DMS53 treated with DMSO at 0.1 percent for 48 hours (cell line): ENCODE data around the gene CES2.
A peak's percentile ranks its signal among the peaks of the same experiment; 100 is the strongest.
"Not testable (repeated sequence)": the region's sequence is repeated elsewhere in the genome, so short reads cannot be mapped to it uniquely, and the experiment has no call there.

Experiments used
- DNase-seq: peaks from one replicate; lab custom pipeline; 2025; ENCODE audit not compliant: unreplicated experiment; lab: John Stamatoyannopoulos, UW

The CES2 gene

DNA sequence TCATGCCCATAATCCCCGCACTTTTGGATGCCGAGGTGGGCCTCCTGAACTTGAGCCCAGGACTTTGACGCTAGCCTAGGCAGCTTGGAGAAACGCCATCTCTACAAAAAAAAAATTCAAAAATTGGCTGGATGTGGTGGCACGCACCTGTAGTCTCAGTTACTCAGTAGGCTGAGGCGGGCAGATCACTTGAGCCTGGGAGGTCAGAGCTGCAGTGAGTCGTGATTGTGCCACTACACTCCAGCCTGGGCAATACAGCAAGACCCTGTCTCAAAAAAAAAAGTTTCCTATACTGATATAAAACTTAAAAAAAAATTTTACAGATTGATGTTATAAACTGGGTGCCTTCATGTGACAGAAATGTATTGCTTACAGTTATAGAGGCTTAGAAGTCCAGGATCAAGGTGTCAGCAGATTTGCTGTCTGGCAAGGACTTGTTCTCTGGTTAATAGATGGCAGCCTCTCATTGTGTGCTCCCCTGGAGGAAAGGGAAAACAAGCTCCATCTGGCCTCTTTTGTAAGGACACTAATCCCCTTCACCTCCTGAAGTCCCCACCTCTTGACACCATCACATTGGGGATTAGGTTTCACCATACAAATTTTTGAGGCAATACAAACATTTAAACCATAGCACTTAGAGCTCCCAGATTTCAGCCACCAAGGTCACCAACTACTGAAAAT, 17.3 kb downstream of the CES2 start:
- DNase-seq: no peak

GRCh38 chr16:66953462-66954096, 18.3 kb downstream of the CES2 start:
- no peak for DNase-seq

DNA sequence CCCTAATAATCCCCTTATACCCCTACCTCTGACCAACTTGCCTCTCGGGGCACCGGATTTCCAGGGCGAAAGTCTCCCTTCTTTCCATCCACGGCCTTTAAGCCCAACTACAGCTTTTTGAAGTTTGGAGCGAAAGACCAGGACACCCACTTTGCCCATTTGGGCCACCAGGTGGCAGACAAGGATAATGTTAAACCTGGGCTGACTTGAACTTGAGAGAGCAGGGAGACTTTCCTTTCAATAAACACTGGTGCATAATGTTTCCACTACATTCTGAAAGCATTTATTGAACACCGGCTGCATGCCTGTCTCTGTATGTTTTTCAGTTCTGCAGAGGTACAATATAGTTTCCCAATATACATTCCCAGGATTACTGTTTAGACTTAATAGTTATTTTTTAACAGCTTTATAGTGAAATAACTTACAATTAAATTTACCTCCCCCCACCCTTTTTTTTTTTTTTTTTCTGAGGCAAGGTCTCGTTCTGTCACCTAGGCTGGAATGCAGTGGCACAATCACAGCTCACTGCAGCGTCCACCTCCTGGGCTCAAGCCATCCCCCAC, 18.9 kb downstream of the CES2 start:
- DNase-seq: peak; percentile 48

GRCh38 chr16:66955363-66956153, 20.2 kb downstream of the CES2 start:
- not testable (repeated sequence) for DNase-seq

GRCh38 chr16:66956154-66956457, 20.8 kb downstream of the CES2 start:
- not testable (repeated sequence) for DNase-seq

DNA sequence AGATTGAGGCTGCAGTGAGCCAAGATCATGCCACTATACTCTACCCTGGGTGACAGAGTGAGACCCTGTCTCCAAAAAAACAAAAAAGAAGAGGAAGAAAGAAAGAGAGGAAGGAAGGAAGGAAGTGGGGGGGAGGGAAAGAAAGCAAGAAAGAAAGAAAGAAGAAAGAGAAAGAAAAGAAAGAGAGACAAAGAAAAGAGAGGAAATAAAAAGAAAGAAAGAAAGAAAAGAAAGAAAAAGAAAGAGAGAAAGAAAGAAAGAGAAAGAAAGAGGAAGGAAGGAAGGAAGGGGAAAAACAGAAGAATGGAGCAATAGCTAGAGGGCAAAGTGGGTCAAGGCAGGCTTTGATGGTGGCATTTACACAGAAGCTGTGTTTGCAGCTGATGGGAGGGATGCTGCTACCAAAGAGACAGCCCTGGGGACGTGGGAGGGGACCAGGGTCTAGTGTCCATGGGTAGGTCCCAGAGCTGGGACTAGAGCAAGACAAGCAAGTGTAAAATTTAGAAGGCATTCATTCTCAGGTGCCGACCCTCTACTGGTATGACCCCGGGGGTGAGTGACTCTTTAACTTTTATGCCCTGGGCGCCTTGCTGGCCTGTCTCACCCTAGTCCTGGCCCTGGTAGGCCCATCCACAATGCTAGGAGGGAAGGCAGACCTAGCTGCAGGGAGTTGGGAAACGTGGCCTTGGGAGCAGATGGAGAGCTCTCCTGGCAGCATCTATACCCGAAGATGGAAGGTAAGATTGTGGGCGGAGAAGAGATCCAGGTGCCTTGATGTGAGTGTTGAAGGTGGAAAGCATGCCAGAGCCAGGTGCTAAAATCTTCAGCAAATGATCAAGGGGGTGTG, 23.8 kb downstream of the CES2 start:
- DNase-seq: no peak

DNA sequence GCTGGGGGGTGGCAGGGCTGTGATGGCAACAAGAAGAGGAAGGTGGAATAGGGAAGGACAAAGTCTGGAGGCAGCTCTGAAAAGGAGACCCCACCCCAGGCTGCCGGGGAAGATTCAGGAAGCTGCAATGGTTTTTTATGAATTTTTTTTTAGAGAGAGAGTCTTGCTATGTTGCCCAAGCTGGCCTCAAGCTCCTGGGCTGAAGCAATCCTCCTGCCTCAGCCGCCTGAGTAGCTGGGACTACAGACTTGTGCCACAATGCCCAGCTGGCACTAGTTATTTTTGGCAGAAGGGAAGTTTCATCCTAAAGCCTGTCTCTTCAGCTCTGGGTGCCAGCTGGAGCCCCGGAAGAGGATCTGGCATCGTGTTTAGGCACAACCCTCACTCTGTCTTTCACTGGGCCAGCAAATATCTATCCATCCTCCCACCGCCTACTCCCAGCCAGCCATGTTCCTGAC, 24.4 kb downstream of the CES2 start:
- no peak for DNase-seq

DNA sequence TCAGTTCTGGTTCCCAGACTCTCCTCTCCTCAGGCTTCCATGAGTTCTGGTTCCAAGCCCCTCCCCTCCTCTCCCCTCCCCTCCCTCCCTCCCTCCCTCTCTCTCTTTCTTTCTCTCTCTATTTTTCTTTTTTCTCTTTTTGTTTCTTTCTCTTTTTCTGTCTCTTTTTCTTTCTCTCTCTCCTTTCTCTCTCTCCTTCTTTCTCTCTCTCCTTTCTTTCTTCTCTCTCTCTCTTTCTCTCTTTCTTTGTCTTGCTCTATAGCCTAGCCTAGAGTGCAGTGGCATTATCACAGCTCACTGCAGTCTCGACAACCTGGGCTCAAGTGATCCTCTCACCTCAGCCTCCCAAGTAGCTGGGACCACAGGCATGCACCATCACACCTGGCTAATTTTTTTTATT, 25.0 kb downstream of the CES2 start:
- no peak for DNase-seq

DNA sequence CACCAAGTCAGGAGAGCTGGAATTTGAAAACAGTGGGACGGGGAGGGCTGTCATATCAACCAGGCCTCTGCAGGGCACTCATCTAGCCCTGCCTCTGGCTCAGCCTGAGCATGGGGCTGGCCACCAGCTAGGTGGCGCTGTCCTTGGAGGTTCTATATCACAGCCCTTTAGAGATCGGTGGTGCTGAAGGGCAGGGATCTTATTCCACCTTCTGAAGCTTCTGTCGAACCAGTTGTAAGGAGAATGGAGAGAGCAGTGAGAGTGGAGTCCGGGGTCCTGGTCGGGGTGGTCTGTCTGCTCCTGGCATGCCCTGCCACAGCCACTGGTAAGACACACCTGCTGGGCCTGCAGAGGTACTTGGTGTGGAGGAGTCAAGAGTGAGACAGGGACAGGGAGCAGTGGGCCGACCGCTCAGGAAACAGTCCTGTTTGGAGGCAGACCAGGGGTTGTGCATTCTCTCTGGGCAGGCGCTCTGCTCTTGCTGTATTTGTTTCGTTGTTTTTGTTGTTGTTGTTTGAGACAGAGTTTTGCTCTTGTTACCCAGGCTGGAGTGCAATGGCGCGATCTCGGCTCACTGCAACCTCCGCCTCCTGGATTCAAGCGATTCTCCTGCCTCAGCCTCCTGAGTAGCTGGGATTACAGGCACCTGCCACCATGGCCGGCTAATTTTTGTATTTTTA, 25.9 kb downstream of the CES2 start, which contains the start of gene CES3:
TSS of gene CES3 (plus strand) at position 202 of the 680 bp plus-strand sequence. CDS start at position 244, 42 bp downstream.
- peak; percentile 53 for DNase-seq

DNA sequence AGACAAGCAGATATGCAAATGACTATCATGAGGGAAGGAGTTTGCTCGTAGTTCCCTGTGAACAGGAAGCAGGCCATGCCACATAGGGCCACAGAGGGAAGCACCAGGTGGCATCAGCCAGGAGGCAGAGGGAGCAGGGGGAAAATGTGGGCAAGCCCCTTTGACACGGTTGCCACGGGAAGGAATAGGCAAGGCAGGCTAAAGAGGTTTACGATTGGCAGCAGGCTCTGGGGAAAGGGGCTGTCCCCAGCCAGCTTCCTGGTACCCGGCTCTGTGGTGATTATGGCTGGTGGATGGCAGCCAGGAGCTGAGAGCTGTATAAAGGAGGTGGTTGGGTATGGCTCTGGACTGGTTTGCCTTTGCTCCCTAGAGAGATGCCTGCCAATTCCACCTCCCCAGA, 26.6 kb downstream of the CES2 start:
- DNase-seq: no peak

GRCh38 chr16:66964049-66964448, 28.7 kb downstream of the CES2 start:
- DNase-seq: no peak

DNA sequence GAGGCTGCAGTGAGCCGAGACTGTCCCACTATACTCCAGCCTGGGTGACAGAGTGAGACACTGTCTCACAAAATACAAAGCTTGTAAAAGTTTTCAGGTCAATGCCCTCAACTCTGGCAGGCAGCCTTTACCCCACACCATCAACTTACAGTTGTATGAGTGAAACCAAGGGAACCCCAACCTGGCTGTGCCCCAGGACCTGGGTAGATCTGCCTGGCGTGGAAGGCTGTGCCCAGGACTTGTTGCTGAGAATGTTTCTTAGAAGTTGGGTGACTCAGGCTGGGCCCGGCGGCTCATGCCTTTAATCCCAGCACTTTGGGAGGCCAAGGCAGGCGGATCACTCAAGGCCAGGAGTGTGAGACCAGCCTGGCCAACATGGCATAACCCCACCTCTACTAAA, 33.5 kb downstream of the CES2 start:
- DNase-seq: no peak

GRCh38 chr16:66970775-66971720, 35.7 kb downstream of the CES2 start:
- no peak for DNase-seq

- DNase-seq: no peak
Measured at GRCh38 chr16:66972983-66973382, 37.7 kb downstream of the CES2 start.

DNA sequence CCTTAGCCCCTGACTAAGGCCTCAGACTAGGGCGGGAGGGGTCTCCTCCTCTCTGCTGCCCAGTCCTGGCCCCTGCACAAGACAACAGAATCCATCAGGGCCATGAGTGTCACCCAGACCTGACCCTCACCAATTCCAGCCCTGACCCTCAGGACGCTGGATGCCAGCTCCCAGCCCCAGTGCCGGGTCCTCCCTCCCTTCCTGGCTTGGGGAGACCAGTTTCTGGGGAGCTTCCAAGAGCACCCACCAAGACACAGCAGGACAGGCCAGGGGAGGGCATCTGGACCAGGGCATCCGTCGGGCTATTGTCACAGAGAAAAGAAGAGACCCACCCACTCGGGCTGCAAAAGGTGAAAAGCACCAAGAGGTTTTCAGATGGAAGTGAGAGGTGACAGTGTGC, 38.4 kb downstream of the CES2 start:
- DNase-seq: no peak

GRCh38 chr16:66974156-66974931, 39.0 kb downstream of the CES2 start:
- DNase-seq: not testable (repeated sequence)

- not testable (repeated sequence) for DNase-seq
Measured at GRCh38 chr16:66974932-66975246, 39.6 kb downstream of the CES2 start.

DNA sequence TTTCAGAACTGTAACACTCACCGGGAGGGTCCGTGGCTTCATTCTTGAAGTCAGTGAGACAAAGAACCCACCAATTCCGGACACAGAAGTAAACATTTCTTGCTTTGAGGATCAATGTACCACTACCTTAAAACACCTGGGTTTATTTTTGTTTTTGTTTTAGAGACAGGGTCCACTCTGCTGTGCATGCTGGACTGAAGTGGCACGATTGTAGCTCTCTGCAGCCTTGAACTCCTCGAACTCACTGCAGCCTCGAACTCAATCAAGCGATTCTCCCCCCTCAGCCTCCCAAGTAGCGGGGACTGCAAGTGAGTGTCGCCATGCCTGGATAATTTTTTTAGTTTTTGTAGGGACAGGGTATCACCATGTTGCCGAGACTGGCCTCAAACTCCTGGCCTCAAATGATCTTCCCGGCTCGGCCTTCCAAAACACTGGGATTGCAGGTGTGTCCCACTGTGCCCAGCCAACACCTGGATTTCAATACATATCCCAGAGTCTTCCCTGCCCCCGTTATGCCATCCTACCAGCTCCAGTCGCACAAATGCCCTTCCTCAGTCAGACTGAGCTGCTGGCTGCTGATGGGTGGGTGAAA, 40.1 kb downstream of the CES2 start:
- no peak for DNase-seq
